IMR-90 (cell line): Measurements from ENCODE around the gene HAAO. TPM values are rescaled to one million over a fixed set of nuclear protein-coding genes. Genes with fewer than 3 reads are reported as not detected.

Experiments used
- ATAC-seq: fragments of 200-7000 bp; cut with Tn5 transposase; 2 replicates; pipeline ENCODE4 v1.9.1; 2020; ENCODE audit warnings: low read depth, mild to moderate bottlenecking, moderate library complexity
- BruUV-seq: library from RNA; stranded (reverse); fragments of 400-500 nt; replicated peaks from 2 replicates; lab custom pipeline; 2021; lab: Mats Ljungman, UMichigan
- CTCF ChIA-PET: fragments of 300-600 bp; formaldehyde crosslinking; extraction: SDS; loops from one replicate; lab custom pipeline; 2021; ENCODE audit warnings: antibody characterized with exemption; lab: Yijun Ruan, JAX
- POLR2A ChIA-PET: fragments of 300-600 bp; sonication (Branson Sonifier 250); formaldehyde crosslinking; loops from one replicate; lab custom pipeline; 2022; ENCODE audit warnings: antibody characterized with exemption; ENCODE audit not compliant: unreplicated experiment; lab: Charles Lee
- DNase-seq: peaks from one replicate; pipeline ENCODE4 v3.0.0; 2013
- H2AFZ ChIP-seq: replicated peaks from 2 replicates; pipeline ENCODE3; 2013; ENCODE audit warnings: low read length, mild to moderate bottlenecking; ENCODE audit not compliant: poor library complexity
- H2AK5ac ChIP-seq: 2 replicates; pipeline ENCODE4 v1.6.1; 2013; ENCODE audit warnings: low read depth, low read length, inconsistent platforms
- H2AK9ac ChIP-seq: replicated peaks from 2 replicates; pipeline ENCODE3; 2013; ENCODE audit warnings: mild to moderate bottlenecking, low read depth, low read length, moderate library complexity; ENCODE audit not compliant: poor library complexity
- H2BK120ac ChIP-seq: 2 replicates; pipeline ENCODE4 v1.6.1; 2013; ENCODE audit warnings: low read depth, low read length, inconsistent platforms
- H2BK15ac ChIP-seq: 3 replicates; pipeline ENCODE4 v1.6.1; 2013; ENCODE audit warnings: low read depth, low read length, inconsistent platforms
- H2BK20ac ChIP-seq: 2 replicates; pipeline ENCODE4 v1.6.1; 2013; ENCODE audit warnings: low read depth, mild to moderate bottlenecking, inconsistent platforms, low read length, moderate library complexity
- H2BK5ac ChIP-seq: 2 replicates; pipeline ENCODE4 v1.6.1; 2013; ENCODE audit warnings: mild to moderate bottlenecking, low read depth, low read length, inconsistent platforms; ENCODE audit not compliant: poor library complexity, severe bottlenecking
- H3K14ac ChIP-seq: replicated peaks from 2 replicates; pipeline ENCODE4 v1.6.1; 2013; ENCODE audit warnings: low read depth, low read length, inconsistent platforms
- H3K18ac ChIP-seq: 2 replicates; pipeline ENCODE4 v1.6.1; 2013; ENCODE audit warnings: low read depth, low read length, control low read depth
- H3K23ac ChIP-seq: 2 replicates; pipeline ENCODE4 v1.6.1; 2013; ENCODE audit warnings: low read depth, low read length, inconsistent platforms
- H3K27ac ChIP-seq: 2 replicates; pipeline ENCODE4 v1.5.1; 2013; ENCODE audit warnings: mild to moderate bottlenecking, control low read depth, low read length; ENCODE audit not compliant: insufficient read depth
- H3K27me3 ChIP-seq: 2 replicates; pipeline ENCODE4 v1.6.1; 2013; ENCODE audit warnings: low read length; ENCODE audit not compliant: control insufficient read depth, insufficient read depth
- H3K36me3 ChIP-seq: 2 replicates; pipeline ENCODE4 v1.6.1; 2013; ENCODE audit warnings: low read length, mixed read lengths; ENCODE audit not compliant: control insufficient read depth, insufficient read depth
- H3K4ac ChIP-seq: 2 replicates; pipeline ENCODE4 v1.6.1; 2013; ENCODE audit warnings: low read depth, low read length, inconsistent platforms
- H3K4me1 ChIP-seq: 2 replicates; pipeline ENCODE4 v1.6.1; 2013; ENCODE audit warnings: low read length, mixed read lengths; ENCODE audit not compliant: control insufficient read depth, insufficient read depth
- H3K4me2 ChIP-seq: 2 replicates; pipeline ENCODE4 v1.6.1; 2013; ENCODE audit warnings: low read depth, mild to moderate bottlenecking, control low read depth, low read length, moderate library complexity
- H3K4me3 ChIP-seq: 2 replicates; pipeline ENCODE4 v1.5.1; 2013; ENCODE audit warnings: low read depth, mild to moderate bottlenecking, control low read depth, low read length, moderate library complexity; ENCODE audit not compliant: insufficient read depth
- H3K56ac ChIP-seq: 2 replicates; pipeline ENCODE4 v1.6.1; 2013; ENCODE audit warnings: low read length, inconsistent platforms; ENCODE audit not compliant: insufficient read depth; ENCODE audit errors: extremely low read depth
- H3K79me1 ChIP-seq, 2 experiments: 2 replicates each; pipeline ENCODE4 v1.6.1; 2013; ENCODE audit warnings: low read length in 2 of 2, inconsistent platforms in 1 of 2, low read depth in 1 of 2
- H3K9ac ChIP-seq: 2 replicates; pipeline ENCODE4 v1.6.1; 2013; ENCODE audit warnings: low read depth, low read length, control low read depth
- H3K9me1 ChIP-seq: 2 replicates; pipeline ENCODE4 v1.6.1; 2013; ENCODE audit warnings: low read length, inconsistent platforms; ENCODE audit not compliant: insufficient read depth
- H3K9me3 ChIP-seq: 2 replicates; pipeline ENCODE4 v1.6.1; 2013; ENCODE audit warnings: low read length; ENCODE audit not compliant: control insufficient read depth, insufficient read depth
- H4K20me1 ChIP-seq: 2 replicates; pipeline ENCODE4 v1.6.1; 2013; ENCODE audit warnings: low read length, inconsistent platforms; ENCODE audit not compliant: insufficient read depth
- H4K5ac ChIP-seq: 2 replicates; pipeline ENCODE4 v1.6.1; 2013; ENCODE audit warnings: mild to moderate bottlenecking, low read depth, low read length, control low read depth
- H4K8ac ChIP-seq, 2 experiments: 2 replicates each; pipeline ENCODE4 v1.6.1; 2013; ENCODE audit warnings: low read depth in 2 of 2, low read length in 2 of 2, control low read depth in 1 of 2, inconsistent platforms in 1 of 2
- H4K91ac ChIP-seq: 2 replicates; pipeline ENCODE4 v1.6.1; 2013; ENCODE audit warnings: low read depth, low read length, inconsistent platforms; ENCODE audit not compliant: insufficient read depth
- BHLHE40 ChIP-seq: fragments of 150-350 bp; IDR thresholded peaks from 2 replicates; pipeline ENCODE4 v1.6.1; 2016; ENCODE audit warnings: mild to moderate bottlenecking, low read depth, low read length
- CEBPB ChIP-seq: IDR thresholded peaks from 2 replicates; pipeline ENCODE4 v1.6.1; 2012; ENCODE audit warnings: low read depth, low read length, improper control_type of control experiment
- CHD1 ChIP-seq: IDR thresholded peaks from 2 replicates; pipeline ENCODE4 v1.6.1; 2012; ENCODE audit warnings: low read depth, low read length, improper control_type of control experiment
- FOS ChIP-seq: fragments of 150-350 bp; IDR thresholded peaks from 2 replicates; pipeline ENCODE4 v1.6.1; 2016; ENCODE audit warnings: low read depth, low read length
- MAZ ChIP-seq: IDR thresholded peaks from 2 replicates; pipeline ENCODE4 v1.6.1; 2012; ENCODE audit warnings: low read depth, mild to moderate bottlenecking, low read length, improper control_type of control experiment, moderate library complexity, borderline replicate concordance
- MXI1 ChIP-seq: IDR thresholded peaks from 2 replicates; pipeline ENCODE4 v1.6.1; 2012; ENCODE audit warnings: low read depth, mild to moderate bottlenecking, low read length, moderate library complexity, borderline replicate concordance
- POLR2A ChIP-seq: IDR thresholded peaks from 2 replicates; pipeline ENCODE4 v1.6.1; 2012; ENCODE audit warnings: mild to moderate bottlenecking, low read depth, low read length
- RAD21 ChIP-seq: IDR thresholded peaks from 2 replicates; pipeline ENCODE4 v1.6.1; 2012; ENCODE audit warnings: low read length, improper control_type of control experiment
- RCOR1 ChIP-seq: IDR thresholded peaks from 2 replicates; pipeline ENCODE4 v1.6.1; 2012; ENCODE audit warnings: mild to moderate bottlenecking, low read length, improper control_type of control experiment; ENCODE audit not compliant: insufficient replicate concordance
- RFX5 ChIP-seq: IDR thresholded peaks from 2 replicates; pipeline ENCODE4 v1.8.0; 2012; ENCODE audit warnings: low read depth, mild to moderate bottlenecking, low read length, moderate library complexity
- WGBS, 2 experiments: methylation state at CpG; one replicate each; pipeline versions ENCODE4 v1.1.5 to v1.1.7; 2013; ENCODE audit warnings: missing lambda C conversion rate in 2 of 2; ENCODE audit not compliant: insufficient read length in 1 of 2; ENCODE audit errors: extremely low coverage in 2 of 2; 5-methylcytosine and 5-hydroxymethylcytosine counted together
- dilution Hi-C: fragments of 300-500 bp; cut with HindIII; formaldehyde crosslinking; loops from one replicate; pipeline ENCODE4 v1.14.3; 2018; ENCODE audit warnings: low sequenced_read_pairs; ENCODE audit not compliant: unreplicated experiment
- in situ Hi-C: fragments of 300-500 bp; cut with MboI; formaldehyde crosslinking; loops from 3 replicates; pipeline ENCODE4 v1.14.3; 2019; ENCODE audit warnings: low sequenced_read_pairs, inconsistent platforms, mixed read lengths
- intact Hi-C: fragments of 100-400 bp; cut with micrococcal nuclease; formaldehyde crosslinking; loops from 2 replicates; pipeline ENCODE4 v1.10.0; 2022
- polyA plus RNA-seq, 3 experiments: library from polyadenylated mRNA; depleted of rRNA; stranded (reverse); fragments of >200 nt; gene quantifications; 2 replicates each; pipeline ENCODE4 v1.2.3, GENCODE V29; 2012; ENCODE audit warnings: low replicate concordance in 1 of 3
- total RNA-seq: library from RNA; depleted of rRNA; stranded (reverse); fragments of >200 nt; gene quantifications from 2 replicates; pipeline ENCODE4 v1.2.3, GENCODE V29; 2012
- TF ChIP-seq, protein P1 (sequence below): conservative IDR thresholded peaks from 2 replicates; pipeline ENCODE4 v1.5.1; 2012; ENCODE audit warnings: mild to moderate bottlenecking, low read depth, low read length, improper control_type of control experiment
- TF ChIP-seq, protein P2 (sequence below): fragments of 150-350 bp; IDR thresholded peaks from 2 replicates; pipeline ENCODE4 v1.6.1; 2016; ENCODE audit warnings: low read depth, mild to moderate bottlenecking, low read length, moderate library complexity, borderline replicate concordance

Gene HAAO
- total and polyA plus RNA-seq, 2 of the 4 experiments (the other 2 are of a cell fraction) = 0.05 to 0.18 TPM

- TF ChIP-seq RFX5 = no peak
- TF ChIP-seq CEBPB = peak; percentile 95
- TF ChIP-seq BHLHE40 = no peak
Measured at GRCh38 chr2:42810121-42810970, 18.0 kb upstream of the HAAO start (continued).

- intact Hi-C loops (no loop called here), in situ Hi-C loops (no loop called here), dilution Hi-C loops (no loop called here)
- H2AFZ ChIP-seq = peak overlapping the region; percentile 85
- H2BK20ac ChIP-seq = no peak overlapping the region
- no TSS peak for BruUV-seq
- H3K56ac ChIP-seq = peak overlapping the region; percentile 90
- ChIA-PET POLR2A (interaction anchor here (1.0 to 1.3 kb wide), 2 partner anchors 9 to 417 kb away, joined by 4 to 8 read pairs; partner anchors contain the start of gene ZFP36L2), CTCF (interaction anchor here (0.8 to 1.6 kb wide), 2 partner anchors 13 to 767 kb away, joined by 3 to 6 read pairs; no protein-coding TSS in a partner anchor)
- peaks cover 8% of the 10 kb centered on the region for H3K9me1 ChIP-seq
- H2AK9ac ChIP-seq = no peak overlapping the region
- H4K20me1 ChIP-seq = no peaks in the 10 kb centered on the region
- H2AK5ac ChIP-seq = no peak overlapping the region
- peak overlapping the region; percentile 76 for H3K9ac ChIP-seq
- 0 out of 2 replicates have a peak, but pooled peaks cover 2% of the 10 kb centered on the region for H3K27me3 ChIP-seq
- no peak overlapping the region for H2BK15ac ChIP-seq
- peak overlapping the region; percentile 69 for H3K27ac ChIP-seq
- ATAC-seq = peak; percentile 66
- H3K23ac ChIP-seq = peak overlapping the region; percentile 79; the same call in 1 of the 2 replicates
- peak overlapping the region; percentile 59 for H2BK120ac ChIP-seq
- peak overlapping the region; percentile 60 for H4K5ac ChIP-seq
- peak; percentile 77 for DNase-seq
- H3K4ac ChIP-seq = peak overlapping the region; percentile 49
- H3K18ac ChIP-seq = peak overlapping the region; percentile 31; the same call in 1 of the 2 replicates
- no peaks in the 10 kb centered on the region for H3K79me1 ChIP-seq
- H3K4me3 ChIP-seq = peak overlapping the region; percentile 36
- no peaks in the 10 kb centered on the region for H3K9me3 ChIP-seq
- H3K36me3 ChIP-seq = no peaks in the 10 kb centered on the region
- peak overlapping the region; percentile 73 to 91 for H4K8ac ChIP-seq
- peak overlapping the region; percentile 84 for H3K4me2 ChIP-seq
- H4K91ac ChIP-seq = peak overlapping the region; percentile 10; the same call in 1 of the 2 replicates
- H3K4me1 ChIP-seq = peaks cover 14% of the 10 kb centered on the region
- H3K14ac ChIP-seq = peak overlapping the region; percentile 71
- whole genome bisulfite sequencing, 2 experiments = 2% methylated on average over 13 of the region's 35 CpGs; no CpG with 5 or more reads in 1 of the 2 experiments
- H2BK5ac ChIP-seq = peak overlapping the region; percentile 82
- TF ChIP-seq POLR2A (no peak), MXI1 (no peak), BHLHE40 (no peak), RFX5 (no peak), RCOR1 (no peak), FOS (no peak), CHD1 (no peak), MAZ (no peak; the same call in 1 of the 2 replicates), RAD21 (peak; percentile 7)
- TF ChIP-seq, protein P1, sequence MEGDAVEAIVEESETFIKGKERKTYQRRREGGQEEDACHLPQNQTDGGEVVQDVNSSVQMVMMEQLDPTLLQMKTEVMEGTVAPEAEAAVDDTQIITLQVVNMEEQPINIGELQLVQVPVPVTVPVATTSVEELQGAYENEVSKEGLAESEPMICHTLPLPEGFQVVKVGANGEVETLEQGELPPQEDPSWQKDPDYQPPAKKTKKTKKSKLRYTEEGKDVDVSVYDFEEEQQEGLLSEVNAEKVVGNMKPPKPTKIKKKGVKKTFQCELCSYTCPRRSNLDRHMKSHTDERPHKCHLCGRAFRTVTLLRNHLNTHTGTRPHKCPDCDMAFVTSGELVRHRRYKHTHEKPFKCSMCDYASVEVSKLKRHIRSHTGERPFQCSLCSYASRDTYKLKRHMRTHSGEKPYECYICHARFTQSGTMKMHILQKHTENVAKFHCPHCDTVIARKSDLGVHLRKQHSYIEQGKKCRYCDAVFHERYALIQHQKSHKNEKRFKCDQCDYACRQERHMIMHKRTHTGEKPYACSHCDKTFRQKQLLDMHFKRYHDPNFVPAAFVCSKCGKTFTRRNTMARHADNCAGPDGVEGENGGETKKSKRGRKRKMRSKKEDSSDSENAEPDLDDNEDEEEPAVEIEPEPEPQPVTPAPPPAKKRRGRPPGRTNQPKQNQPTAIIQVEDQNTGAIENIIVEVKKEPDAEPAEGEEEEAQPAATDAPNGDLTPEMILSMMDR = peak; percentile 44
- TF ChIP-seq, protein P2, sequence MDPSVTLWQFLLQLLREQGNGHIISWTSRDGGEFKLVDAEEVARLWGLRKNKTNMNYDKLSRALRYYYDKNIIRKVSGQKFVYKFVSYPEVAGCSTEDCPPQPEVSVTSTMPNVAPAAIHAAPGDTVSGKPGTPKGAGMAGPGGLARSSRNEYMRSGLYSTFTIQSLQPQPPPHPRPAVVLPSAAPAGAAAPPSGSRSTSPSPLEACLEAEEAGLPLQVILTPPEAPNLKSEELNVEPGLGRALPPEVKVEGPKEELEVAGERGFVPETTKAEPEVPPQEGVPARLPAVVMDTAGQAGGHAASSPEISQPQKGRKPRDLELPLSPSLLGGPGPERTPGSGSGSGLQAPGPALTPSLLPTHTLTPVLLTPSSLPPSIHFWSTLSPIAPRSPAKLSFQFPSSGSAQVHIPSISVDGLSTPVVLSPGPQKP = no peak
Measured at GRCh38 chr2:42809819-42810120, 17.4 kb upstream of the HAAO start.
